HS-5 (cell line): Measurements from ENCODE around the gene COPS2.
A peak's percentile ranks its signal among the peaks of the same experiment; 100 is the strongest.

Experiments
- DNase-seq: peaks from one replicate; pipeline ENCODE4 v3.0.0-alpha.2; 2012; ENCODE audit warnings: low read depth

Gene COPS2

DNA sequence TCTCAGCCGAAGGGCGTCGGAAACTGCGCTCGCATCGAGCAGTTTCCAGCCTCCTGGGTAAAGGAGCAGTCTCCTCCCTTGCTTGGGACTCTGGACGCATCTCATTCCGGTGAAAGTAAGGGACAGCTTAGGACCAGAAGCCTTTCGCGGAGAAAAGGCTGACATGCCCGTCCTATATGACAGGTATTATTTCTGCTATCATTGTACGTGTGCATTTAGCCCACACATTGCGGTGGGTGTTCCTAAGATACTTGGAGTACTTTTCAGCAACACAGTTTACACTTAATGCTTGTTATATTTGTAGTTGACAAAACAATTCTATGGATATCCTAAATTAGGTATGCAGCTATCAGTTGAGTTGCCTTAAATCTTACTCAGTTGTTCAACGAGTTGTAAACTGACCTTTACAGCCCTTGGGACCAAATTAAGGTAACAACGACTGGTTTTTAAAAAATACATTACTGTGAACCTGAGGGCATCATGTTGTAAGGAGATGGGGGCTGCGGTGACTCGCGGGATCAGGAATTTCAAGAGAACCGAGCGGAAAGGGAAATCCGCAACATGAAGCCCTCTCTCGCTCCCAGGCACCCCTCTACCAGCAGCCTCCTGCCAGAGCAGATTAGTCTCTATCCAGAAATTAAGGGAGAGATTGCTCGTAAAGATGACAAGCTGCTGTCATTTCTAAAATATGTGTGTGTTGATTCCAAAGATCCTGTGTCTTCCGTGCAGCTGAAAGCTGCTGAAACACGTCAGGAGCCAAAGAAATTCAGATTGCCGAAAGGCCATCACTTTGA, 632 bp upstream of the COPS2 start:
- DNase-seq: no peak

DNA sequence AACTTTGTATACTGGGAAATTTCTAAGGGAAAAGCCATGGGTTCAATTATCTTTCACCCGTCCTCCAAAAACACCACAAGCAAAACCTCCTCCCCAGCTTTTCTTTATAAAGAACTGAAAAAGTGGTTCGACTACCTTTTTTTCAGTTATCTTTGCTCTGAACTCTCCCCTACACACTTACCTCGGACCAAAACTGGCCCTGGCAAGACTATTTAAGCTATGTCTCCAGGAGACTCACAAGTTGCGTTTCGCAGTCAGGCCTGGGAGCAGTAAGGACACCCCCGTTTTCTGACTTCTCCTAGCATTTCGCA, 645 bp downstream of the COPS2 start:
- DNase-seq: no peak

GRCh38 chr15:49154359-49154758, 1.0 kb downstream of the COPS2 start:
- no peak for DNase-seq

GRCh38 chr15:49152552-49153312, 2.7 kb downstream of the COPS2 start:
- no peak for DNase-seq

GRCh38 chr15:49151831-49152230, 3.6 kb downstream of the COPS2 start:
- no peak for DNase-seq

GRCh38 chr15:49148727-49149126, 6.7 kb downstream of the COPS2 start:
- no peak for DNase-seq

DNA sequence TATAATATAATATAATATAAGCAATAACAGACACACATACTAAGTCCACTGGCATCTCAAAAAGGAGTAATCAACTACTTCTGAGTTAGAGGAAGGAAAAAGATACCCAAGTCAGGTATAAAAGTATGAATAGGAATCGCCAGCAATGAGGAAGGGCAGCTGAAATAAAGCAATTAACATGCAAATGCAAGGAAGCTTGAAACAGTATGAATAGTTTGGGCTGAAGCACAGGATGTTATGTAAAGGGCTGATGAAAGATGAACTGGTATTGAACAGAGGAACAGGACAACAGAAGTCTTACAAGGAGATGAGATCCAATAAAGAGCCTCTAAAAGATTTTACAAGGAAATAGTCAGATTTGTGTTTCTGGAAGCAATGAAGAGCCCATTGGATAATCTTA, 7.1 kb downstream of the COPS2 start:
- no peak for DNase-seq

- no peak for DNase-seq
These were observed 9.5 kb downstream of the COPS2 start for GRCh38 chr15:49145651-49146609.

- DNase-seq: no peak
These were observed 17.5 kb downstream of the COPS2 start for GRCh38 chr15:49137861-49138260.

DNA sequence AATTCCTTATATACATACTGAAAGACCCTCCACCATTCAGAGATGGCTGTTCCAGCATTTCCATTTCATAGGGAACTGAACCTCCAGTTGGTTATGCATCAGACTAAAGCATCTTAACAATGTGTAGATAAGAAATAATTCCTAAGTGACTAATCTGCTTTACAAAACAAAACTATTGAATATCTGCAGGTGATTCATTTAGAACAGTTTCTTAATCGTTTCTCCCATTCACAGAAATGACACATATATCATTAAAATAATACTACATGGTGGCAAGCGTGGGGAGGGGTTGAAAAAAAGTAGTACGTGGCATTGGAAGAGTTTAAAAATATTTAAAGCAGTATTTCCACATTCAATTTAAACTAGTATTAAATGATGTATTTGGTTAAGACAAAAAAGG, 19.5 kb downstream of the COPS2 start:
- peak; percentile 89 for DNase-seq

GRCh38 chr15:49135342-49135857, 20.0 kb downstream of the COPS2 start:
- no peak for DNase-seq

- DNase-seq: no peak
These were observed 20.6 kb downstream of the COPS2 start for GRCh38 chr15:49134683-49135341.

- DNase-seq: no peak
These were observed 24.0 kb downstream of the COPS2 start for GRCh38 chr15:49131403-49131802.

DNA sequence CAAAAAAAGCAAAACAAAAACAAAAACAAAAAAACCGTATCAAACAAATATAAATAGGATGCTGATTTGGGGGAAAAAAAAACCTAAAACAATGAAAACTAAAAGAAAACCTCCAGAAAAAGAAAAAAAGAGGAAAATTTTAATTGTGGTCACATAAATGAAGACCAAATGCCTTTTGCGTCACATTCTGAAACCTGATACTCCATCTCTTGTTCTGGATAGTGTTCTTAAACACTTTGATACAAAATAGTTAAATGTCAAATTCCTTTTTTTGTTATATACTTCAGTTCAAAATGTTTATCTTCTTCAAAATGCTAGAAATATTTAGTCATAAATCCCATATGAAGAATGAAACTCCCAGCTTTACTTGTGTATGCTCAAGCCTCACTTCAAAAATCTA, 31.0 kb downstream of the COPS2 start:
- DNase-seq: no peak

DNA sequence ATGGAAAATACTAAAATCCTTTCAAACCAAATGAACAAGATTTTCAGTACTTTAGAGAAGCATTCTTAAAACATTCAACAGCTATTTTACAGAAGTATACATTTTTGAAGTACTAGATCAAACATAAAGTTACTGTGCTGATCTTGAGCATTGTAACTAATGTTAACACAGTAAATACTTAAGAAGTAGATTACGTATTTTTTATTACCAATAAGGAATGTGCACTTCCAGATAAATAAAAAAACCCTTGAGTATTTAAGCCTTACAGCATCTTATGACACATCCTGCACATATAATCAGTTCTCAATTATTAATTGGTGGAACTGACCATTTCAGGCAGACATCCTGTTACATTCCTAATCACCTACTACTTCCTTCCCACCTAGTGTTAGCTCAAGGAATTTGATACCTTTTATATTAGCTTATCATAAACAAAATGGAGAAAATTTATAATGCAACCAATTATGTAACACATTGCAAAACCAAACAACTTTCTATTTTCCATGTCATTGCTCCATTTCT, 32.8 kb downstream of the COPS2 start:
- no peak for DNase-seq

GRCh38 chr15:49121901-49122300, 33.5 kb downstream of the COPS2 start:
- no peak for DNase-seq

DNA sequence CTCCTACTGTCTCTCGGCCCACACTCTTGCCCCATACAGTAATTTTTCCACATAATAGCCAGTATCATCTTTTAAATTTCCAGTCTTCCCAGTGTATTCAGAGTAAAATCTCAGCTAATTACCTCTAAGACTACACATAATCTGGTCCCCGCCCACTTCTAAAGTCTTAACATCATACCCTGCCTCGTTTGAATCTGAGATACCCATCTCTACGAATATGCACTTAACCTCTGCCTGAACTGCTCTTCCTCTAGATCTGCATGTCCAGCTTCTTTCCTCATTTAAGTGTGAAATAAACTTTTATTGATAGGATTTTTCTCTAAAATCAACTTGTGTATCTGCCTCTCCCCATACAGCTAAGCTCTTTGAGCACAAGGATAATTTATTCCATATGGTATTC, 34.6 kb downstream of the COPS2 start:
- DNase-seq: no peak

- DNase-seq: no peak
These were observed 39.1 kb downstream of the COPS2 start for GRCh38 chr15:49116108-49116857.

DNA sequence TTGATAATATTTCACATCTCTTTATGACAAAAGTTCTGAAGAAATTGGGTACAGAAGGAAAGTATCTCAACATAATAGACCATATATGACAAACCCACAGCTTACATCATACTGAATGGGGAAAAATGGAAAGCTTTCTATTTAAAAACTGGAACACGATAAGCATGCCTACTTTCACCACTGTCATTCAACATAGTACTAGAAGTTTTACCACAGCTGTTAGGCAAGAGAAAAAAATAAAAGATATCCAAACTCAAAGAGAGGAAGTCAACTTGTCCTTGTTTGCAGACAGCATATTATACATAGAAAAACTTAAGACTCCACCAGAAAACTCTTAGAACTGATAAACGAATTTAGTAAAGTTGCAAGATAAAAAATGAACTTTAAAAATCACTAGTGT, 40.3 kb downstream of the COPS2 start:
- DNase-seq: no peak

DNA sequence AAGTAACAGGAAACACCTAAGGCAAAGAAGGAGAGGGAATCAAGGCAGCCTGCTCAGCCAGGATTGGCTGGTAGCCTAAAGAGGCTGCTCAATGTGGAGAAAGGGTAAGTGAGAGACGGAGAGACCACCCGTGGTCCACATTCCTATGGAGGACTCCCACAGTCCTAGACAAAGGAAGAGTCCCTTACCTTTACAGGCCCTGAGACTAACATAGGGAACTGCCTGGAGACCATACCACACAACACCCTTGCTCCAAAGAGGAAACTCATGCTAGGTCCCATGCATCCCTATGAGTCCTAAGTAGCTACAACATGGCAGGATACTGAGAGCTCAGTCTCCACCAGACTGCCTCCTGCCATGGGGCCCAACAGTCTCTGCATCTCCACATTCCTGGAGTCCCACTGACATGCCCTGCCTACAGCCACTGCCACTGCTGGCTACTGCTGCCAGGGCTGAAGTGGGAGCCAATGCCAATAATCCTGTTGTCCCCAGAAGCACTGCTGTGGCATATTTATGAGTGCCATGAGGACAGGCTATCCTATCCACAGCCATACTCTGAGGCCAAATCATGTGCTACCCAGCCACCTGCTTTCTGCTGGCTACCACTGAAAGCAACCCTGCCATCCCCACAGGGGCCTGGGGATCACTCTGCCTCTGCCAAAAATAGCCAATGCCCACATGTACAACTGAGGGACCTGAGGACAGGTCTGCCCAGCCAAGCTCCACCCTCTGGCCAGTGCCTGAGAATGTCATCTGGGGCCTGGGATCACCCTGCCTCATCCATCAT, 45.0 kb downstream of the COPS2 start:
- DNase-seq: no peak
